Testis (tissue), 2 donors: ENCODE results near the gene MTX3.

ENCODE experiments used
- CTCF ChIP-seq, 3 experiments: fragments of 450-650 bp in 2 of 3; fragments of 200-600 bp in 1 of 3; sonication (generic) in 1 of 3; IDR thresholded peaks; one replicate each; pipeline ENCODE4 v1.5.1; 2016 to 2019; ENCODE audit warnings: antibody characterized with exemption in 3 of 3, mild to moderate bottlenecking in 2 of 3, moderate library complexity in 1 of 3
- POLR2A ChIP-seq: fragments of 450-650 bp; IDR thresholded peaks from one replicate; pipeline ENCODE4 v1.6.1; 2017; ENCODE audit warnings: antibody characterized with exemption, mild to moderate bottlenecking, moderate library complexity

- no peak for TF ChIP-seq CTCF (IDR thresholded peaks at IDR 0.05)
- no peak for TF ChIP-seq POLR2A
Observed at GRCh38 chr5:80037366-80037765, 46.3 kb upstream of the MTX3 start.
